Activated CD4-positive, alpha-beta T cell treated with anti-CD3 and anti-CD28 coated beads, Interleukin-2, amount 50 U/mL, for 24 hours (primary cell): ENCODE measurements around the gene CD300E.

ENCODE experiments used
- DNase-seq, 2 donors: peaks; one replicate each; pipeline ENCODE4 v3.0.0-alpha.2; 2020; ENCODE audit warnings: low read depth in 1 of 2, low spot score in 1 of 2

Gene CD300E

GRCh38 chr17:74568106-74568873 is 55.2 kb downstream of the CD300E start:
- no peak for DNase-seq

- DNase-seq, result no peak
Observed at GRCh38 chr17:74567397-74567796, 56.1 kb downstream of the CD300E start, which contains the start of gene CD300H. CD300H (minus strand) TSS chr17:74567509.

- no peak for DNase-seq
Observed at GRCh38 chr17:74566132-74566753, 57.3 kb downstream of the CD300E start.

GRCh38 chr17:74565126-74565525 is 58.4 kb downstream of the CD300E start:
- DNase-seq, result no peak

GRCh38 chr17:74563358-74563757 is 60.2 kb downstream of the CD300E start:
- DNase-seq, result no peak

GRCh38 chr17:74561586-74561985 is 62.0 kb downstream of the CD300E start:
- no peak for DNase-seq
